GM12875 (cell line): ENCODE data around the gene SLC35D3.
"Not testable (repeated sequence)": the region's sequence is repeated elsewhere in the genome, so short reads cannot be mapped to it uniquely, and the experiment has no call there.

ENCODE experiments used
- H3K4me3 ChIP-seq: one replicate; pipeline ENCODE4 v1.5.1; 2011; ENCODE audit warnings: low read depth, low read length, control low read depth
- TF ChIP-seq, protein P1 (sequence below): IDR thresholded peaks from 2 replicates; pipeline ENCODE4 v1.5.1; 2011; ENCODE audit warnings: low read depth, mild to moderate bottlenecking, control low read depth, inconsistent platforms, low read length, moderate library complexity, borderline replicate concordance; ENCODE audit not compliant: insufficient read depth

Gene SLC35D3

DNA sequence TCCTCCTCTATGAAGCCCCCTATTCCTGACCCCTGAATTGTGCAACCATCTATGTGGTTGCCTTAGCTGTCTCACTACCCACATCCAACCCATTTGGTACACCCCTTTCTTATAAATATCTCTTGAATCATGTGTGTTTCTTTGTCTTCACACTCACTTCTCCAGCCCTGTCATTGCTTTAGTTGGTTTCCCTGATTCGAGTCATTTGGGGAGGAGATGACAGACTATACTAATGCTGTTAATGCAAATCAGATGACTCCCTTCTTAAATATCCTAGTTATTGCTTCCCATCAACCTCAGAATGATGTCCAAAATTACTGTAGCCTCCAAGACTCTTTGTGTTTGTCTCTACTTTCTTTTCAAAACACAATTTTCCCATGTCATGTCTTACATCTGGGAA, 23.0 kb downstream of the SLC35D3 start:
- H3K4me3 ChIP-seq, result no peak overlapping the region
- TF ChIP-seq, protein P1, sequence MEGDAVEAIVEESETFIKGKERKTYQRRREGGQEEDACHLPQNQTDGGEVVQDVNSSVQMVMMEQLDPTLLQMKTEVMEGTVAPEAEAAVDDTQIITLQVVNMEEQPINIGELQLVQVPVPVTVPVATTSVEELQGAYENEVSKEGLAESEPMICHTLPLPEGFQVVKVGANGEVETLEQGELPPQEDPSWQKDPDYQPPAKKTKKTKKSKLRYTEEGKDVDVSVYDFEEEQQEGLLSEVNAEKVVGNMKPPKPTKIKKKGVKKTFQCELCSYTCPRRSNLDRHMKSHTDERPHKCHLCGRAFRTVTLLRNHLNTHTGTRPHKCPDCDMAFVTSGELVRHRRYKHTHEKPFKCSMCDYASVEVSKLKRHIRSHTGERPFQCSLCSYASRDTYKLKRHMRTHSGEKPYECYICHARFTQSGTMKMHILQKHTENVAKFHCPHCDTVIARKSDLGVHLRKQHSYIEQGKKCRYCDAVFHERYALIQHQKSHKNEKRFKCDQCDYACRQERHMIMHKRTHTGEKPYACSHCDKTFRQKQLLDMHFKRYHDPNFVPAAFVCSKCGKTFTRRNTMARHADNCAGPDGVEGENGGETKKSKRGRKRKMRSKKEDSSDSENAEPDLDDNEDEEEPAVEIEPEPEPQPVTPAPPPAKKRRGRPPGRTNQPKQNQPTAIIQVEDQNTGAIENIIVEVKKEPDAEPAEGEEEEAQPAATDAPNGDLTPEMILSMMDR, result no peak

- no peak overlapping the region for H3K4me3 ChIP-seq
- TF ChIP-seq, protein P1, result no peak
Measured at GRCh38 chr6:136945711-136946121, 23.6 kb downstream of the SLC35D3 start.

DNA sequence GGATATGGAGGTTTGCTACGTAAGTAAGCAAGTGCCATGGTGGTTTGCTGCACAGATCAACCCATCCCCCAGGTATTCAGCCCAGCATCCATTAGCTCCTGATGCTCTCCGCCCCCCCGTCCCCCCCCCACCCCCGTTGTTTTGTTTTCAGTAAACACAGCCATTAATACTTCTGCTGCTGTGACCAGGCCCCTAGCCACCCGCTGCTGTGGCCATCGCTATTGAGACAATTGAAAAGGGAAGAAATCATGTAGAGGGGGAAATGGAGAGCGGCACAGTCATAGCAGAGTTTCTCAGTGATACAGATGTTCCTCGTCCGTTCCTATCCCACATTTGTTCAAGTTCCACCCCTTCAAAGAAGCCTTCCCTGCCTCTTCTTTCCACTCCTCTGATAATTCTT, 24.9 kb downstream of the SLC35D3 start:
- TF ChIP-seq, protein P1, result no peak
- no peak overlapping the region for H3K4me3 ChIP-seq

GRCh38 chr6:136949957-136950356, 27.9 kb downstream of the SLC35D3 start:
- H3K4me3 ChIP-seq, result not testable (repeated sequence)

DNA sequence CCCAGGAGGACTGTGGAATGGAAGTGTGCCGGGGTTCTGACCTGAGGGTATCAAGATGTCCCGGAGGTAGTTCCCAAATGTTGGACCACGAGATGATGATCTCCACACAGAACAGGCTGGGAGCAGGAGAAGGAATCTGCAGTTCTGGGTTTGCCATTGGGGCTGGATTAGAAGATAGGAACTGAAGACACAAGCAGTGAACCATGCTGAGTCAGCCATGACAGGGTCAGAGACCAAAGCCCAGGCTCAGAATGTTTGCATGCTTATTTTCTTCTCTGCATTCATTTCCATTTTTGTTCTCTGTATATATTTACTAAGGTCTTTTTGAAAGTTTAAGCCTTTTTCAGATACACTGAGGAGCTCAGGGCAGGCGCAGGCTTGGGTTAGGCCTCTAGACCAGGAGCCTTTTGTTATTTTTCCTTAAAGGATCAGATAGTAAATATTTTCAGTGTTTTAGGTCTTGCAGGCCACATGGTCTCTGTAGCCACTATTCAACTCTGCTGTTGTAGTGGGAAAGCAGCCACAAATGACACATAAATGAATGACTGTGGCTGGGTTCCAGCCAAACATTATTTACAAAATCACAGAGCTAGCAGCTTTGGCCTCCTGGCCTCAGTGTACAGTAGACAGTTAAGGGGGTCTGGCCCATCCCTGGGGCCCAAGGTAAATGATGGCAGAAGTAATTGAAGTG, 28.5 kb downstream of the SLC35D3 start:
- TF ChIP-seq, protein P1, result no peak
- no peak overlapping the region for H3K4me3 ChIP-seq

DNA sequence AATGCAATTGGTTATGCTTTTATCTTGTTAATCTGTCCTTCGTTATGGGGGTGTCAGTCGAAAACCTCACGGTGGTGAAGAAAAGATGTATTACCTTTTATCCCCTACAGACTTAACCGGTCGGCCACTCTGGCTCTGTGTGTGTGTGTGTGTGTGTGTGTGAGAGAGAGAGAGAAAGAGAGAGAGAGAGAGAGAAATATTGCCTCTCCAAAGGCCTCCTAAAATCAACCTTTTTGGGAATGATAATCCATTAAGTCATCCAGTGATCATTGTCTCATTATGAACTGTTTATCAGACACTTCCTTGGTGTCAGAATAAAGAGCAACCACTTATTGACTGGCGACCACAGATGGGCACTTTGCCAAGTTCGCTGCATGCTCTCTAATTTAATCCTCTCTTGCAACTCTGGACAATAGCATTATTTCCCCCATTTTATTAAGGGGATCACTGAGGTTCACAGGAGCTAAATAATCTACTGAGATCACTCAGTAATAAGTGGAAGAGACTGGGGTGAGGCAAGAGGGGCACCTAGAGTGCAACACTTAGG, 30.7 kb downstream of the SLC35D3 start:
- H3K4me3 ChIP-seq, result no peak overlapping the region
- TF ChIP-seq, protein P1, result no peak

- no peak overlapping the region for H3K4me3 ChIP-seq
- TF ChIP-seq, protein P1, result no peak
Measured at GRCh38 chr6:136955123-136955522, 33.0 kb downstream of the SLC35D3 start.
